ENCODE measurements around the gene RNF182.
A peak's percentile ranks its signal among the peaks of the same experiment; 100 is the strongest.

DNA sequence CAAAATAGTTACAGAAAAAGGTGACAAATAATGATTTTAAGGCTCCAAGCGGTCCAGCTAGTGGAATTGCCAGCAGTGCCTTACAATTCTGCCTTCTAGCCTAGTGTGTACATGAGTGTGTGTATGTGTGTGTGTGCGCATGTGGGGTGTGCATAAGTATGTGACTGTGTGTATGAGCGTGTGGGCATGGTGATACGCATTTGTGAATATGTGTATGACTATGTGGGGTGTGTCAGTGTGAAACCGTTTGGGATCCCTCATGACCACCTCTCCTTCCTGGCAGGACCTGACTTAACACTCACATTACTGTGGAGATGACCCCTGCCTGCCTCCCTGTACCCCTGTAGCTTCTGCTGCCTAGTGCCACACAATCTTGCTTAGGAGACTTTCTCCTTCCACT lies 40.4 kb upstream of the RNF182 start:
- TF ChIP-seq, protein P1, sequence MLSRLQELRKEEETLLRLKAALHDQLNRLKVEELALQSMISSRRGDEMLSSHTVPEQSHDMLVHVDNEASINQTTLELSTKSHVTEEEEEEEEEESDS (CRISPR knock-in tag; IDR thresholded peaks at IDR 0.05), result no peak
- TF ChIP-seq HDAC6 (IDR thresholded peaks at IDR 0.05; ENCODE audit: low read depth, low read length) (no peak), POLR3A (IDR thresholded peaks at IDR 0.05; ENCODE audit: borderline replicate concordance, extremely low read depth, insufficient read depth, insufficient read length) (no peak)
- TF ChIP-seq, protein P2, sequence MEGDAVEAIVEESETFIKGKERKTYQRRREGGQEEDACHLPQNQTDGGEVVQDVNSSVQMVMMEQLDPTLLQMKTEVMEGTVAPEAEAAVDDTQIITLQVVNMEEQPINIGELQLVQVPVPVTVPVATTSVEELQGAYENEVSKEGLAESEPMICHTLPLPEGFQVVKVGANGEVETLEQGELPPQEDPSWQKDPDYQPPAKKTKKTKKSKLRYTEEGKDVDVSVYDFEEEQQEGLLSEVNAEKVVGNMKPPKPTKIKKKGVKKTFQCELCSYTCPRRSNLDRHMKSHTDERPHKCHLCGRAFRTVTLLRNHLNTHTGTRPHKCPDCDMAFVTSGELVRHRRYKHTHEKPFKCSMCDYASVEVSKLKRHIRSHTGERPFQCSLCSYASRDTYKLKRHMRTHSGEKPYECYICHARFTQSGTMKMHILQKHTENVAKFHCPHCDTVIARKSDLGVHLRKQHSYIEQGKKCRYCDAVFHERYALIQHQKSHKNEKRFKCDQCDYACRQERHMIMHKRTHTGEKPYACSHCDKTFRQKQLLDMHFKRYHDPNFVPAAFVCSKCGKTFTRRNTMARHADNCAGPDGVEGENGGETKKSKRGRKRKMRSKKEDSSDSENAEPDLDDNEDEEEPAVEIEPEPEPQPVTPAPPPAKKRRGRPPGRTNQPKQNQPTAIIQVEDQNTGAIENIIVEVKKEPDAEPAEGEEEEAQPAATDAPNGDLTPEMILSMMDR (IDR thresholded peaks at IDR 0.05 in 2 of 3, conservative IDR thresholded peaks at IDR 0.05 in 1 of 3; ENCODE audit: insufficient read depth in 2 of 3, low read depth in 1 of 3, low read length in 3 of 3), result no peak
- TF ChIP-seq, protein P3, sequence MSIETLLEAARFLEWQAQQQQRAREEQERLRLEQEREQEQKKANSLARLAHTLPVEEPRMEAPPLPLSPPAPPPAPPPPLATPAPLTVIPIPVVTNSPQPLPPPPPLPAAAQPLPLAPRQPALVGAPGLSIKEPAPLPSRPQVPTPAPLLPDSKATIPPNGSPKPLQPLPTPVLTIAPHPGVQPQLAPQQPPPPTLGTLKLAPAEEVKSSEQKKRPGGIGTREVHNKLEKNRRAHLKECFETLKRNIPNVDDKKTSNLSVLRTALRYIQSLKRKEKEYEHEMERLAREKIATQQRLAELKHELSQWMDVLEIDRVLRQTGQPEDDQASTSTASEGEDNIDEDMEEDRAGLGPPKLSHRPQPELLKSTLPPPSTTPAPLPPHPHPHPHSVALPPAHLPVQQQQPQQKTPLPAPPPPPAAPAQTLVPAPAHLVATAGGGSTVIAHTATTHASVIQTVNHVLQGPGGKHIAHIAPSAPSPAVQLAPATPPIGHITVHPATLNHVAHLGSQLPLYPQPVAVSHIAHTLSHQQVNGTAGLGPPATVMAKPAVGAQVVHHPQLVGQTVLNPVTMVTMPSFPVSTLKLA (conservative IDR thresholded peaks at IDR 0.05), result 0 out of 4 replicates have a peak, but pooled peaks of 1 of the 2 experiments have one; percentile 7
